ENCODE measurements around the gene ZNF536.

Gene ZNF536

DNA sequence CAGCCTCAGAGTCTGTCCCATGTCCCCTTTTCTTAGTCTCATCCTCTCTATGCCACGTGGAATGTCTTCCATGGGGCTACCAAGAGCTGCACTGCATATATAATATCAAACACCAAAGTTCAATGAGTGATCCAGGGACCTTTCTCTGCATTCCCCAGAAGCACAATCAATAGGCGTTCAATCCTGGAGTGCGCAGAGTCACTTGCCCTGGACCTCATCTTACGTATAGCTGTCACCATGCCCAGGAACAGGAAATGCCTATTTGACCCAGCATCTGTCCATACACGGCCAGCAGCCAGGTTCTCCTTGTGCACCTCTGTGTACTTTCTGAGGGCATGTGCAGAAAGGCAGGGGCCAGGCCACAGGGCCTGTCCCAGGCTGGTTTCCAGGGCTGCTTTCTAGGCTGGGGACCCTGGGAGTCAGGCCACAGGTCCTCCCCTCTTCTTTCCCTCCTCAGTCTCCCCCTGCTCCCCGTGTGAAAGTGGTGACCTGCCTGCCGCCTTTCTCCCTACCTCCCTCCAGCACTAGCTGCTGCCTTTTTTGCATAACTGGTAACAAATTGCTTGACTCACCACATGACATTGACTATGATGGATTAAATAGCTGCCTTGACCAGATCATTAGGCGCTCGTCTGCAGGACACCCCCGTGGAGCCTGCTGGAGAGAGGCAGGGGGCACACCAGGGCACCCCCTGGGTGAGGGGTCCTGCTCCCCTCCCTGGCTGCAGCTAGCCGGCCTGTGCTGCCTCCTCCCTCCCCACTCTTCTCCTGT is 222.0 kb downstream of the ZNF536 start:
- DNase-seq (ENCODE audit: low read depth in 2 of 3, low spot score in 2 of 3): no peak

GRCh38 chr19:30596268-30596667 is 224.1 kb downstream of the ZNF536 start:
- no peak for DNase-seq (ENCODE audit: low read depth in 2 of 3, low spot score in 2 of 3)

DNA sequence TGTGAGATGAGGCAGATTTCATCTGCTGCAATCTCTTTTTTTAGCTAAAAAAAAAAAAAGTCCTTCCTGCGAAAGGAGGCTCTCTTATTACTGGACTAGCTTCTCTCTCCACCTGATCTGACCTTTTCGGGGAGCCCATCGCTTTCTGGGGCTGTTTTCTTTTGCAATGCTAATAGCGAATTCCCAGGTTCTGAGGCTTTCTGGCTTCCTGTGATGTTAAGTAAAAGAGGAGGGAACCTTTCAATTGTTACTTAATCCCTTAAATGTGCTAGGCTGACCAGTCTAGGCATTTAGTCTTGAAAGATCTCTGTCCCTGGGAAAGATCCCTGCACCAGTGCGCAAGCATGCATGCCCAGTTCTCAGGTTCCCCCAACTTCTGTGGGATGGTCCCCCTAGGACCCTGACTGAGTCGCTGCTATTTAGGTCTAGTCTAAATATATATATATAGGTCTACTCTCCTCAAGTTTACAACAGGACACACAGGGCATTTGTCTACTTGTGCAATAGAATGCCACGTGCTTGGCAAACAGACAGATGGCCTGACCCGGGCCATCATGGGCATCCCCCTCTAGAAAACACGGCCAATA is 224.7 kb downstream of the ZNF536 start:
- no peak for DNase-seq (ENCODE audit: low read depth in 2 of 3, low spot score in 2 of 3)

DNA sequence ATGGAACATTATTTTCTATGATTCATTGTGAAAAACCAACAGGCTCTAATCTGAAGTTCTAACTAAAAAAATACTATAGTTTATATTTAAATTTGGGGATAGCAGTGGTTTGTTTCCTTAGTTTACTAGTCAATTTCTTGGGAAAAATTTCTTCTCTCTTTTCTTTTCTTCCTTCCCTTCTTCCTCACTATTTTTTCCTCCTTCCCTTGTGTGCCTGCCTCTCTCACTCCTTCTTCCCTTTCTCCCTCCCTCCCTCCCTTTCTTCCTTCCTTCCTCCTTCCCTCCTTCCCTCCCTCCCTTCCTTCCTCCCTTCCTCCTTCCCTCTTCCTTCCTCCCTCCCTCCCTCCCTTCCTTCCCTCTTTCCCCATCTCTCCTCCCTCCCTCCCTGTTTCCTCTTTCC is 226.5 kb downstream of the ZNF536 start:
- DNase-seq (ENCODE audit: low read depth in 2 of 3, low spot score in 2 of 3): no peak

DNA sequence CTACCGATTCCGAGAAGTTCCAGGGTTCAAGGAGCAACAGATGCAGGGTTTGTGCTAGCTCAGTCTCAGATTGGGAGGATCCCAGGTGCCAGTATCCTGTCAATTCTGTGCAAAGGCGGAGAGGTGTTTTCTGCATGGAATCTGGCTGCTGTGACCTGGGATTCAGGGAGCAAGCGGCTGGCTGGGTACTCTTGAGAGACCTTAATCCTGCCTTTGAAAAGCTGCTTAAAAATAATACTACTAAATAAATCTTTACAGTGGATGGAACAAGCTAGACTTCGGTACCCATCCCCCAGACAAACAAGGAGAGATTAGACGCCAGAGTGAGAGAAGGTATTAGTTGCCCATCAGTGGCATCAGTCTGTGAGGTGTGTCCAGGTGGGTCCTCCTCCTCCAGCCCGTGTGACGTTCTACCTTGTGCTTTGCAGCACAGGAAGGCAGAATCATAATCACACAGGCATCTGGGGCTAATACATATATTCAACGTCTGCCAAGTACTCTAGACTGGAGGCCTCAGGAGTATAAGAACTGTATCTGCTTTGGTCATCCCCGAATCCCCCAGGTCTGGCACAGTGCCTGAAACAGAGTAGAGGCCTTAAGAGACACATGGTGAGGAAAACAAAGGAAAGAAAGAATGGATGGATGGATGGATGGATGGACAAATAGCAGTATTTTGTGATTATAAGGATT is 230.6 kb downstream of the ZNF536 start:
- DNase-seq (ENCODE audit: low read depth in 2 of 3, low spot score in 2 of 3): no peak

DNA sequence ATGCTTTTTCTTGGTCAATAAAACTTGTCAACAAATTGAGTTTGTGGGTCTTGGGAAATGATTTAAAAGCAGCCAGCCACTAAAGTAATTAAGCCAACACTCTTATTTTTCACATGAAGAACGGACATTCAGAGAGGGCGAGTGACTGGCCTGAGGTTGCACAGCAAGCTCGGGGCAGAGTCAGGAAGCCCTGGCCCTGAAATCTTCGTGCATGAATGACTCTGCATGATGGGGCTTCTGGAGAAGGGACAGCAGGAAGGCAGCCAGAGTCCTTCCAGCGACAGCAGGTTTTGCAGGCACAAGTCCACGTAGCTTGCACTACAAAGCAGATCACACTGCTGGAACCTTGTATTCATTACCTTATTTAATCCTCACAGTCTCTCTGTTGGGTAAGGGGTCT is 232.5 kb downstream of the ZNF536 start:
- no peak for DNase-seq (ENCODE audit: low read depth in 2 of 3, low spot score in 2 of 3)

- no peak for DNase-seq (ENCODE audit: low read depth in 2 of 3, low spot score in 2 of 3)
Measured at GRCh38 chr19:30605333-30605732, 233.1 kb downstream of the ZNF536 start.

- DNase-seq (ENCODE audit: low read depth in 2 of 3, low spot score in 2 of 3): no peak
Measured at GRCh38 chr19:30606114-30607050, 234.2 kb downstream of the ZNF536 start.
